Neutrophil (primary cell): ENCODE measurements around the gene GMPS.
"Not testable (repeated sequence)": the region's sequence is repeated elsewhere in the genome, so short reads cannot be mapped to it uniquely, and the experiment has no call there.

Source experiments
- H3K27ac ChIP-seq: fragments of 200-600 bp; sonication (generic); 2 replicates; pipeline ENCODE4 v1.5.1; 2016; ENCODE audit warnings: mild to moderate bottlenecking, moderate library complexity
- H3K27me3 ChIP-seq: fragments of 200-600 bp; sonication (generic); 2 replicates; pipeline ENCODE4 v1.6.0; 2016; ENCODE audit warnings: mild to moderate bottlenecking
- H3K36me3 ChIP-seq: fragments of 200-600 bp; sonication (generic); 2 replicates; pipeline ENCODE4 v1.5.1; 2017
- H3K4me1 ChIP-seq, 2 experiments: fragments of 200-600 bp in 1 of 2; sonication (generic) in 1 of 2; 1 replicate in 1 of 2; 2 replicates in 1 of 2; pipeline versions ENCODE4 v1.5.1 to v1.6.1; 2013 to 2016; ENCODE audit warnings: low read depth in 1 of 2, low read length in 1 of 2, mild to moderate bottlenecking in 1 of 2, moderate library complexity in 1 of 2; ENCODE audit not compliant: control insufficient read depth in 1 of 2, insufficient read depth in 1 of 2
- H3K4me3 ChIP-seq, 2 experiments: fragments of 200-600 bp in 1 of 2; sonication (generic) in 1 of 2; 1 replicate in 1 of 2; 2 replicates in 1 of 2; pipeline ENCODE4 v1.5.1; 2013 to 2016; ENCODE audit warnings: low read depth in 1 of 2, low read length in 1 of 2, mild to moderate bottlenecking in 1 of 2, moderate library complexity in 1 of 2
- H3K9me3 ChIP-seq: fragments of 200-600 bp; sonication (generic); 2 replicates; pipeline ENCODE4 v1.5.1; 2016
- TF ChIP-seq, protein P1 (sequence below): fragments of 200-600 bp; sonication (generic); IDR thresholded peaks from 2 replicates; pipeline ENCODE4 v1.5.1; 2016; ENCODE audit warnings: antibody characterized with exemption

The GMPS gene

GRCh38 chr3:155958676-155959075 is 88.2 kb downstream of the GMPS start:
- no peak overlapping the region for H3K27ac ChIP-seq
- H3K4me1 ChIP-seq: no peaks in the 10 kb centered on the region
- no peaks in the 10 kb centered on the region for H3K9me3 ChIP-seq
- TF ChIP-seq, protein P1, sequence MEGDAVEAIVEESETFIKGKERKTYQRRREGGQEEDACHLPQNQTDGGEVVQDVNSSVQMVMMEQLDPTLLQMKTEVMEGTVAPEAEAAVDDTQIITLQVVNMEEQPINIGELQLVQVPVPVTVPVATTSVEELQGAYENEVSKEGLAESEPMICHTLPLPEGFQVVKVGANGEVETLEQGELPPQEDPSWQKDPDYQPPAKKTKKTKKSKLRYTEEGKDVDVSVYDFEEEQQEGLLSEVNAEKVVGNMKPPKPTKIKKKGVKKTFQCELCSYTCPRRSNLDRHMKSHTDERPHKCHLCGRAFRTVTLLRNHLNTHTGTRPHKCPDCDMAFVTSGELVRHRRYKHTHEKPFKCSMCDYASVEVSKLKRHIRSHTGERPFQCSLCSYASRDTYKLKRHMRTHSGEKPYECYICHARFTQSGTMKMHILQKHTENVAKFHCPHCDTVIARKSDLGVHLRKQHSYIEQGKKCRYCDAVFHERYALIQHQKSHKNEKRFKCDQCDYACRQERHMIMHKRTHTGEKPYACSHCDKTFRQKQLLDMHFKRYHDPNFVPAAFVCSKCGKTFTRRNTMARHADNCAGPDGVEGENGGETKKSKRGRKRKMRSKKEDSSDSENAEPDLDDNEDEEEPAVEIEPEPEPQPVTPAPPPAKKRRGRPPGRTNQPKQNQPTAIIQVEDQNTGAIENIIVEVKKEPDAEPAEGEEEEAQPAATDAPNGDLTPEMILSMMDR: no peak
- H3K4me3 ChIP-seq: no peak overlapping the region
- H3K27me3 ChIP-seq: no peaks in the 10 kb centered on the region
- H3K36me3 ChIP-seq: no peaks in the 10 kb centered on the region

DNA sequence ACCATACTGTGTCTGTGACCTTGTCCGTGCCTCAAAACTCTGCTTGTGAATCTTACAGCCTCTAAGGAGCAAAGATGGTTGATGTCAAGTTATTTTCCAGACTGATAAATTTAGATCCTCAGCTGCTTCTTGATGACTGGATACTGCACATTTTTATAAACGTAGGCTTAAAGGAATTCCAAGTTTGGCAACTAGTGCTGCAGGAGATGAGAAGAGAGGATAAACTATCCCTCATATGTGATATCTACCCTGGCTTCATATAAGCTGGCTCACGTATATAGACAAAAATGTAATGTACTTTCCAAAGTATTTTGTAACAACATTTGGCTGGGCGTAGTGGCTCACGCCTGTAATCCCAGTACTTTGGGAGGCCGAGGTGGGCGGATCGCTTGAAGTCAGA is 89.6 kb downstream of the GMPS start:
- Histone ChIP-seq H3K9me3 (no peaks in the 10 kb centered on the region), H3K27me3 (no peaks in the 10 kb centered on the region), H3K27ac (no peak overlapping the region), H3K4me3 (no peak overlapping the region), H3K4me1 (no peaks in the 10 kb centered on the region), H3K36me3 (no peaks in the 10 kb centered on the region)
- TF ChIP-seq, protein P1: no peak

GRCh38 chr3:155961044-155961443 is 90.6 kb downstream of the GMPS start:
- not testable (repeated sequence) for H3K4me3 ChIP-seq, H3K9me3 ChIP-seq, H3K4me1 ChIP-seq, H3K36me3 ChIP-seq, H3K27me3 ChIP-seq, H3K27ac ChIP-seq

DNA sequence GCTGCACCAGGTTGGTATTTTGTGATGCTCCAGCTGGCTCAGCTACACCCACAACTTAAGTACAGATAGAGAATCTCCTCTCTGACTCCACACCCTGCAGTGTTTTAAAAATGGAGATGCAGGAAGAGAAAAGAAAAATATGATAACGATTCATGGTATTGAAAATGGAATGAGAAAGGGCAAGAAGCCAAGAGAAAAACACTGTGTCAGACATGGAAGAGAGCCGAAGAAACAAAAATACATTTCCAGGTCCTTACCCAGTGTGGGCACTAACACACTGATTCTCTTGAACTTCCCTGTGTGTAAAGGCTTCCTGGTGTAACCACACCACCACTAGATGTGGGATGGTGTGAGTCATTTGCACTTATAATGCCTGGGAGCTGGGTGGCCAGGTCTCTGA is 93.1 kb downstream of the GMPS start:
- Histone ChIP-seq H3K27me3 (no peaks in the 10 kb centered on the region), H3K4me3 (no peak overlapping the region), H3K4me1 (no peaks in the 10 kb centered on the region), H3K9me3 (no peaks in the 10 kb centered on the region), H3K27ac (no peak overlapping the region), H3K36me3 (no peaks in the 10 kb centered on the region)
- TF ChIP-seq, protein P1: no peak

DNA sequence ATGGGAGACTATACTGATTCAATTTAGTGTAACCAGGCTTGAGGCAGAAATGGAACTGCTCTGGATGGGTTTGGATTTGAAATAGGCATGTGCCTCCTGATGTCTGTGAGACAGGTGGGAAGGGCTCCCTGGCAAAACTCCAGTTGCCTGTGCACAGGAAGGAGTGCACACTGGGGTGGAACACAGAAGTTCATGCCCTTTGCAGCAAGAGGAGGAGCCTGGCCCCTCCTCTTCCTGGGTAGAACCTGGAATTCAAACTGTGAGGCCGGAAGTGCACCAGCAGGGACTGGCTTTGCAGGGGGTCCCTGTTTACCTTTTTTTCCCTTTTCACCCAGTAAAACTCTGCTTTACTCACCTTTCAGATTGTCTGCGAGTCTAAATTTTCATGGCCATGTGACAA is 99.9 kb downstream of the GMPS start:
- TF ChIP-seq, protein P1: no peak
- H3K4me3 ChIP-seq: no peak overlapping the region
- H3K27me3 ChIP-seq: no peaks in the 10 kb centered on the region
- no peaks in the 10 kb centered on the region for H3K9me3 ChIP-seq
- no peaks in the 10 kb centered on the region for H3K4me1 ChIP-seq
- H3K27ac ChIP-seq: no peak overlapping the region
- no peaks in the 10 kb centered on the region for H3K36me3 ChIP-seq

GRCh38 chr3:155972885-155973584 is 102.6 kb downstream of the GMPS start:
- Histone ChIP-seq H3K27me3 (no peaks in the 10 kb centered on the region), H3K4me1 (no peaks in the 10 kb centered on the region), H3K27ac (no peak overlapping the region), H3K9me3 (no peaks in the 10 kb centered on the region), H3K36me3 (no peaks in the 10 kb centered on the region), H3K4me3 (no peak overlapping the region)
- TF ChIP-seq, protein P1: no peak
